Measurements from ENCODE around the gene ABCC8. TPM values are rescaled to one million over a fixed set of nuclear protein-coding genes. Genes with fewer than 3 reads are reported as not detected.

ABCC8 gene
- polyA plus RNA-seq, 2 of the 4 experiments (the other 2 are of a cell fraction) = 1.1 to 2.0 TPM

- ATAC-seq (no peak), DNase-seq (ENCODE audit: low read depth in 1 of 2, low spot score in 1 of 2) (no peak), FAIRE-seq (no peak)
- Histone ChIP-seq H3K27ac (no peak overlapping the region), H3K4me2 (no peak overlapping the region), H3K4me1 (no peaks in the 10 kb centered on the region), H3K4me3 (no peak overlapping the region), H3K9me3 (no peaks in the 10 kb centered on the region)
- WGBS (ENCODE audit: missing lambda C conversion rate) = 50% methylated on average over 8 of the region's 8 CpGs
- ChIA-PET CTCF (interaction anchor here (0.8 to 1.7 kb wide), 5 partner anchors 9 to 631 kb away, joined by 3 to 4 read pairs (median 4); no protein-coding TSS in a partner anchor), POLR2A (no interaction called here)
- TF ChIP-seq ZNF302 (CRISPR knock-in tag; IDR thresholded peaks at IDR 0.05) = no peak
- TF ChIP-seq SREBF2 (IDR thresholded peaks at IDR 0.05) = no peak
- TF ChIP-seq PHF8 (IDR thresholded peaks at IDR 0.05; ENCODE audit: borderline replicate concordance, low read depth) = no peak
- TF ChIP-seq KDM5A (IDR thresholded peaks at IDR 0.05) = no peak
- no peak for TF ChIP-seq JUN (IDR thresholded peaks at IDR 0.05)
- no peak for TF ChIP-seq CTCF (IDR thresholded peaks at IDR 0.05)
- no peak for TF ChIP-seq REST (IDR thresholded peaks at IDR 0.05)
- TF ChIP-seq BHLHE40 (IDR thresholded peaks at IDR 0.05; ENCODE audit: low read depth, low read length) = no peak
- TF ChIP-seq NR3C1 (IDR thresholded peaks at IDR 0.05) = no peak
- no peak for TF ChIP-seq MAFK (IDR thresholded peaks at IDR 0.05; ENCODE audit: partially characterized antibody)
- no peak for TF ChIP-seq CEBPB (IDR thresholded peaks at IDR 0.05)
These were observed 18.4 kb downstream of the ABCC8 start for GRCh38 chr11:17458268-17458667.

GRCh38 chr11:17457396-17458173, 19.1 kb downstream of the ABCC8 start:
- POLR2A ChIA-PET = no interaction called here
- CTCF ChIA-PET = interaction anchor here (0.9 to 3.0 kb wide), 8 partner anchors 10 to 74 kb away, joined by 3 to 12 read pairs (median 4); no protein-coding TSS in a partner anchor
- no peak for ATAC-seq
- TF ChIP-seq CEBPB (IDR thresholded peaks at IDR 0.05) = no peak
- no peak for TF ChIP-seq MAX (IDR thresholded peaks at IDR 0.05)
- no peak for TF ChIP-seq BCL3 (IDR thresholded peaks at IDR 0.05)
- no peak for TF ChIP-seq GATA3 (IDR thresholded peaks at IDR 0.05; ENCODE audit: borderline replicate concordance)
- TF ChIP-seq RAD21 (conservative IDR thresholded peaks at IDR 0.05 in 1 of 2, IDR thresholded peaks at IDR 0.05 in 1 of 2) = no peak
- TF ChIP-seq JUNB (IDR thresholded peaks at IDR 0.05) = no peak
- TF ChIP-seq BHLHE40 (IDR thresholded peaks at IDR 0.05; ENCODE audit: low read depth, low read length) = no peak
- no peak for TF ChIP-seq HOXB5 (CRISPR knock-in tag; IDR thresholded peaks at IDR 0.05)
- TF ChIP-seq CHD2 (IDR thresholded peaks at IDR 0.05; ENCODE audit: low read length, partially characterized antibody) = no peak
- TF ChIP-seq RFX5 (IDR thresholded peaks at IDR 0.05) = no peak
- TF ChIP-seq ATOH8 (CRISPR knock-in tag; IDR thresholded peaks at IDR 0.05; ENCODE audit: low read depth) = no peak
- TF ChIP-seq EHMT2 (IDR thresholded peaks at IDR 0.05; ENCODE audit: low read depth) = no peak
- TF ChIP-seq E2F6 (IDR thresholded peaks at IDR 0.05; ENCODE audit: borderline replicate concordance, low read depth) = no peak
- TF ChIP-seq USF2 (IDR thresholded peaks at IDR 0.05) = no peak
- no peak for TF ChIP-seq CHD4 (IDR thresholded peaks at IDR 0.05; ENCODE audit: borderline replicate concordance)
- TF ChIP-seq KDM5A (IDR thresholded peaks at IDR 0.05) = no peak
- no peak for TF ChIP-seq RARB (CRISPR knock-in tag; IDR thresholded peaks at IDR 0.05)
- no peak for TF ChIP-seq ZSCAN20 (CRISPR knock-in tag; IDR thresholded peaks at IDR 0.05)
- Histone ChIP-seq H3K9me3 (no peaks in the 10 kb centered on the region), H3K27ac (no peak overlapping the region), H3K4me2 (no peak overlapping the region), H3K4me1 (no peaks in the 10 kb centered on the region), H3K4me3 (no peak overlapping the region)
- no peak for FAIRE-seq
- 54% methylated on average over 8 of the region's 8 CpGs for WGBS (ENCODE audit: missing lambda C conversion rate)
- DNase-seq (ENCODE audit: low read depth in 1 of 2, low spot score in 1 of 2) = no peak

Measured in A549 (cell line).